HepG2 (cell line): ENCODE measurements around the gene PPP1R15A. TPM values are rescaled to one million over a fixed set of nuclear protein-coding genes. Genes with fewer than 3 reads are reported as not detected.

ENCODE experiments used
- ATAC-seq: fragments of 200-7000 bp; cut with Tn5 transposase; 3 replicates; pipeline ENCODE4 v1.9.1; 2020; ENCODE audit warnings: mild to moderate bottlenecking, moderate library complexity
- BruUV-seq: library from RNA; stranded (reverse); fragments of 400-500 nt; replicated peaks from 2 replicates; lab custom pipeline; 2021; lab: Mats Ljungman, UMichigan
- CTCF ChIA-PET: fragments of 300-600 bp; formaldehyde crosslinking; extraction: SDS; loops from one replicate; lab custom pipeline; 2021; ENCODE audit warnings: low total read pairs, inconsistent platforms, low intra/inter-chr PET ratio; lab: Yijun Ruan, JAX
- POLR2A ChIA-PET: fragments of 350-600 bp; sonication (Branson Sonifier 250); formaldehyde crosslinking; loops from one replicate; lab custom pipeline; 2020; ENCODE audit warnings: antibody characterized with exemption, inconsistent platforms; lab: Yijun Ruan, JAX
- DNase-seq: peaks from one replicate; pipeline ENCODE4 v3.0.0-alpha.2; 2015; ENCODE audit warnings: low spot score
- FAIRE-seq: peaks from 3 replicates; lab custom pipeline; 2011; peaks lifted over from hg19 to GRCh38; lab: Jason Lieb, UNC
- H2AFZ ChIP-seq: one replicate; pipeline ENCODE4 v1.6.1; 2011; ENCODE audit warnings: low read length, inconsistent platforms
- H3K27ac ChIP-seq: fragments of 300-600 bp; 3 replicates; pipeline ENCODE4 v1.8.0; 2011; ENCODE audit warnings: mixed run types, mild to moderate bottlenecking, mixed read lengths, low read length, inconsistent platforms; ENCODE audit not compliant: insufficient read depth; ENCODE audit errors: extremely low read length
- H3K27me3 ChIP-seq, 2 experiments: fragments of 200-600 bp in 1 of 2; 2 replicates in 1 of 2; 3 replicates in 1 of 2; pipeline versions ENCODE4 v1.6.0 to v1.8.0; 2011; ENCODE audit warnings: low read length in 2 of 2, mild to moderate bottlenecking in 2 of 2, moderate library complexity in 2 of 2, inconsistent platforms in 1 of 2; ENCODE audit not compliant: insufficient read depth in 2 of 2, control insufficient read depth in 1 of 2
- H3K36me3 ChIP-seq, 2 experiments: fragments of 200-600 bp in 1 of 2; replicated peaks in 1 of 2; 2 replicates in 1 of 2; 3 replicates in 1 of 2; pipeline versions ENCODE4 v1.5.1 to v1.8.0; 2011; ENCODE audit warnings: low read length in 2 of 2, inconsistent platforms in 1 of 2; ENCODE audit not compliant: insufficient read depth in 2 of 2, control insufficient read depth in 1 of 2
- H3K4me1 ChIP-seq: 2 replicates; pipeline ENCODE4 v1.5.1; 2012; ENCODE audit warnings: low read length, inconsistent platforms; ENCODE audit not compliant: insufficient read depth
- H3K4me2 ChIP-seq: 2 replicates; pipeline ENCODE4 v1.6.0; 2011; ENCODE audit warnings: low read depth, low read length, inconsistent platforms
- H3K4me3 ChIP-seq, 3 experiments: fragments of 200-600 bp in 1 of 3; sonication (generic), shearing (Covaris generic) in 1 of 3; replicated peaks in 1 of 3; 2 replicates each; pipeline ENCODE4 v1.5.1; 2011 to 2016; ENCODE audit warnings: low read length in 3 of 3, inconsistent platforms in 2 of 3, low read depth in 2 of 3, mild to moderate bottlenecking in 2 of 3, control low read depth in 1 of 3, mixed read lengths in 1 of 3; ENCODE audit not compliant: insufficient read depth in 1 of 3
- H3K79me2 ChIP-seq: one replicate; pipeline ENCODE4 v1.6.1; 2011; ENCODE audit warnings: low read length, inconsistent platforms; ENCODE audit not compliant: insufficient read depth
- H3K9ac ChIP-seq: 2 replicates; pipeline ENCODE4 v1.6.0; 2011; ENCODE audit warnings: mild to moderate bottlenecking, low read depth, low read length, inconsistent platforms; ENCODE audit not compliant: insufficient read depth
- H3K9me3 ChIP-seq: 2 replicates; pipeline ENCODE4 v1.5.1; 2012; ENCODE audit warnings: mild to moderate bottlenecking, low read length
- H4K20me1 ChIP-seq: 2 replicates; pipeline ENCODE4 v1.6.0; 2011; ENCODE audit warnings: inconsistent platforms, mild to moderate bottlenecking, low read length, moderate library complexity; ENCODE audit not compliant: insufficient read depth
- ARID2 ChIP-seq: sonication (generic); formaldehyde crosslinking; IDR thresholded peaks from 2 replicates; pipeline ENCODE4 v1.8.1; 2022; ENCODE audit warnings: mild to moderate bottlenecking, missing genetic modification reagents, borderline replicate concordance
- MZF1 ChIP-seq: sonication (generic); formaldehyde crosslinking; IDR thresholded peaks from 2 replicates; pipeline ENCODE4 v1.8.1; 2023; ENCODE audit warnings: mild to moderate bottlenecking, missing genetic modification reagents, borderline replicate concordance
- NFYB ChIP-seq: sonication (generic); formaldehyde crosslinking; IDR thresholded peaks from 2 replicates; pipeline ENCODE4 v1.4.0; 2020; ENCODE audit warnings: missing genetic modification reagents
- SOX6 ChIP-seq, 2 experiments: fragments of 450-650 bp in 1 of 2; sonication (generic) in 1 of 2; formaldehyde crosslinking in 1 of 2; IDR thresholded peaks; 2 replicates each; pipeline versions ENCODE4 v1.4.0 to v1.6.1; 2017 to 2020; ENCODE audit warnings: antibody characterized with exemption in 1 of 2, mild to moderate bottlenecking in 1 of 2, missing genetic modification reagents in 1 of 2
- STAG1 ChIP-seq: sonication (generic); formaldehyde crosslinking; IDR thresholded peaks from 2 replicates; pipeline ENCODE4 v1.4.0; 2020; ENCODE audit warnings: missing genetic modification reagents
- ZC3H4 ChIP-seq: sonication (generic); formaldehyde crosslinking; IDR thresholded peaks from 2 replicates; pipeline ENCODE4 v1.4.0; 2020; ENCODE audit warnings: missing genetic modification reagents, borderline replicate concordance
- ZNF232 ChIP-seq: sonication (generic); formaldehyde crosslinking; IDR thresholded peaks from 2 replicates; pipeline ENCODE4 v1.4.0; 2020; ENCODE audit warnings: missing genetic modification reagents, borderline replicate concordance
- ZNF335 ChIP-seq: sonication (generic); formaldehyde crosslinking; IDR thresholded peaks from 2 replicates; pipeline ENCODE4 v1.4.0; 2020; ENCODE audit warnings: missing genetic modification reagents
- ZNF33B ChIP-seq: sonication (generic); formaldehyde crosslinking; IDR thresholded peaks from 2 replicates; pipeline ENCODE4 v1.5.1; 2020; ENCODE audit warnings: mild to moderate bottlenecking, missing genetic modification reagents
- ZSCAN20 ChIP-seq: sonication (generic); formaldehyde crosslinking; IDR thresholded peaks from 2 replicates; pipeline ENCODE4 v1.4.0; 2020; ENCODE audit warnings: missing genetic modification reagents, mild to moderate bottlenecking, borderline replicate concordance
- WGBS: methylation state at CpG from one replicate; pipeline ENCODE4 v1.1.6; 2017; ENCODE audit warnings: low lambda C conversion rate; 5-methylcytosine and 5-hydroxymethylcytosine counted together
- in situ Hi-C: cut with HindIII; loops from 2 replicates; pipeline ENCODE4 v1.10.0; 2017; ENCODE audit warnings: low pct_unique_long_range_greater_than_20kb; ENCODE audit not compliant: extremely low pct_ligation_motif_present
- intact Hi-C: fragments of 100-400 bp; cut with micrococcal nuclease; formaldehyde crosslinking; loops from one replicate; pipeline ENCODE4 v1.10.0; 2022; ENCODE audit not compliant: unreplicated experiment
- polyA plus RNA-seq, 8 experiments: library from polyadenylated mRNA; depleted of rRNA in 3 of 8; stranded (reverse) in 7 of 8; unstranded in 1 of 8; fragments of >200 nt; fragmentation: Illumina TruSeq in 4 of 8; extraction: Trizol in 4 of 8; gene quantifications; 2 replicates each; pipeline versions ENCODE4 v1.2.1 to v1.2.3, GENCODE V29; 2011 to 2016; ENCODE audit warnings: low read depth in 4 of 8, missing spikeins in 1 of 8, mixed read lengths in 1 of 8; ENCODE audit not compliant: insufficient read depth in 1 of 8
- total RNA-seq, 5 experiments: library from RNA; depleted of rRNA; stranded (reverse); fragments of >200 nt; fragmentation: Illumina TruSeq; extraction: Trizol; gene quantifications; 2 replicates each; pipeline ENCODE4 v1.2.3, GENCODE V29; 2016; ENCODE audit warnings: low read depth in 1 of 5
- TF ChIP-seq, protein P1 (sequence below): sonication (generic); formaldehyde crosslinking; IDR thresholded peaks from 2 replicates; pipeline ENCODE4 v1.4.0; 2020; ENCODE audit warnings: missing genetic modification reagents
- TF ChIP-seq, protein P2 (sequence below): sonication (generic); formaldehyde crosslinking; IDR thresholded peaks from 2 replicates; pipeline ENCODE4 v1.5.0; 2020; ENCODE audit warnings: missing genetic modification reagents
- TF ChIP-seq, protein P3 (sequence below): sonication (generic); formaldehyde crosslinking; IDR thresholded peaks from 2 replicates; pipeline ENCODE4 v1.8.1; 2023; ENCODE audit warnings: mild to moderate bottlenecking, missing genetic modification reagents

The PPP1R15A gene
- total and polyA plus RNA-seq, 2 of the 13 experiments (the other 11 are each of a cell fraction or from before 2014, with no cell fraction given) = 15.6 to 18.5 TPM

DNA sequence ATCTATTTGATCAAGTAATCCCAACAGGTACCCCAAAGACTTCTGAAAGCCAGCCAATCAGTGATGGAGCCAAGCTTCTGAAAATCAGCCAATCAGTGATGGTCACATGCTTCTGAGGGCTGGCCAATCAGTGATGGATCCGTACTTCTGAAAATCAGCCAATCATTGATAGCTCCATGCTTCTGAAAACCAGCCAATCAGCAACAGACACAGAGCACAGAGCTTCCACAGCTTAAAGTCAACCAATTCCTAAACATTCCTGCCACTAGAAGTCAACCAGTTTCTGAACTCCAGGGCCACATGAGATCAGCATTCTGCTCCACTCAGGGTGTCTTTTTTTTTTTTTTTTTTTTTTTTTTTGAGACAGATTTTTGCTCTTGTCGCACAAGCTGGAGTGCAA is 27.7 kb upstream of the PPP1R15A start (continued):
- TF ChIP-seq, protein P1, sequence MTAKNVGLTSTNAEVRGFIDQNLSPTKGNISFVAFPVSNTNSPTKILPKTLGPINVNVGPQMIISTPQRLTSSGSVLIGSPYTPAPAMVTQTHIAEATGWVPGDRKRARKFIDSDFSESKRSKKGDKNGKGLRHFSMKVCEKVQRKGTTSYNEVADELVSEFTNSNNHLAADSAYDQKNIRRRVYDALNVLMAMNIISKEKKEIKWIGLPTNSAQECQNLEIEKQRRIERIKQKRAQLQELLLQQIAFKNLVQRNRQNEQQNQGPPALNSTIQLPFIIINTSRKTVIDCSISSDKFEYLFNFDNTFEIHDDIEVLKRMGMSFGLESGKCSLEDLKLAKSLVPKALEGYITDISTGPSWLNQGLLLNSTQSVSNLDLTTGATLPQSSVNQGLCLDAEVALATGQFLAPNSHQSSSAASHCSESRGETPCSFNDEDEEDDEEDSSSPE (CRISPR knock-in tag) = no peak
- TF ChIP-seq STAG1 (peak; percentile 13; the same call in 1 of the 2 replicates), MZF1 (CRISPR knock-in tag) (no peak), NFYB (CRISPR knock-in tag) (peak; percentile 69)

DNA sequence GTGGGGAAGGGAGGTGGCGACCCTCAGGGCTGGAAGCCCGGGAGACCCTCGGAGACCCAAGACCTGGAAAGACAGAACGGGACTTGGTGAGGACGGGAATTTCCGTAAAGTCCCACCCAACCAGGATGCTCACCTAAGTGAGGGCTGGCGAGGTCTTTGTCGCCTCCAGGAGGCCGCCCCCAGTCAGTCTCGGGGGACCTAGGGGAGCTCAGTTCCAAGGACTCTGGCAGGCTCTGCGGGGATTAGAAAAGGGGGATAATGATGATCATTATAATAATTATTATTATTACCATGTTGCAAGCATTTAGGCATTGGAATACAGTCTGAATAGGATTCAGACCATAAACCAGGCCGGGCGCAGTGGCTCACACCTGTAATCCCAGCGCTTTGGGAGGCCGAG is 26.8 kb upstream of the PPP1R15A start:
- POLR2A ChIA-PET = interaction anchor here (1.3 kb wide), 1 partner anchor 119 kb away, joined by 6 read pairs; no protein-coding TSS in a partner anchor

More for the DNA sequence above, 26.8 kb upstream of the PPP1R15A start:
- no peak for FAIRE-seq
- Histone ChIP-seq H3K27ac (no peak overlapping the region), H3K27me3 (no peaks in the 10 kb centered on the region), H3K36me3 (peaks cover 0 to 5% of the 10 kb centered on the region in 2 experiments; a peak in 2 of 5 replicates), H2AFZ (no peak overlapping the region), H3K79me2 (no peaks in the 10 kb centered on the region), H4K20me1 (no peaks in the 10 kb centered on the region), H3K4me2 (no peak overlapping the region), H3K4me1 (peaks cover 6% of the 10 kb centered on the region), H3K4me3 (no peak overlapping the region), H3K9me3 (no peaks in the 10 kb centered on the region), H3K9ac (no peak overlapping the region)
- intact Hi-C loops = no loop called here
- BruUV-seq = no TSS peak
- in situ Hi-C loops = no loop called here
- TF ChIP-seq ZSCAN20 (CRISPR knock-in tag) = no peak
- no peak for TF ChIP-seq ARID2
- no peak for TF ChIP-seq ZNF33B (CRISPR knock-in tag)
- no peak for TF ChIP-seq ZNF232 (CRISPR knock-in tag)
- no peak for TF ChIP-seq SOX6 (IDR thresholded peaks at IDR 0.05)
- TF ChIP-seq SOX6 (CRISPR knock-in tag; IDR thresholded peaks at IDR 0.05) = no peak
- no peak for TF ChIP-seq ZNF335 (CRISPR knock-in tag)
- TF ChIP-seq, protein P2, sequence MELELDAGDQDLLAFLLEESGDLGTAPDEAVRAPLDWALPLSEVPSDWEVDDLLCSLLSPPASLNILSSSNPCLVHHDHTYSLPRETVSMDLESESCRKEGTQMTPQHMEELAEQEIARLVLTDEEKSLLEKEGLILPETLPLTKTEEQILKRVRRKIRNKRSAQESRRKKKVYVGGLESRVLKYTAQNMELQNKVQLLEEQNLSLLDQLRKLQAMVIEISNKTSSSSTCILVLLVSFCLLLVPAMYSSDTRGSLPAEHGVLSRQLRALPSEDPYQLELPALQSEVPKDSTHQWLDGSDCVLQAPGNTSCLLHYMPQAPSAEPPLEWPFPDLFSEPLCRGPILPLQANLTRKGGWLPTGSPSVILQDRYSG = no peak
- TF ChIP-seq, protein P3, sequence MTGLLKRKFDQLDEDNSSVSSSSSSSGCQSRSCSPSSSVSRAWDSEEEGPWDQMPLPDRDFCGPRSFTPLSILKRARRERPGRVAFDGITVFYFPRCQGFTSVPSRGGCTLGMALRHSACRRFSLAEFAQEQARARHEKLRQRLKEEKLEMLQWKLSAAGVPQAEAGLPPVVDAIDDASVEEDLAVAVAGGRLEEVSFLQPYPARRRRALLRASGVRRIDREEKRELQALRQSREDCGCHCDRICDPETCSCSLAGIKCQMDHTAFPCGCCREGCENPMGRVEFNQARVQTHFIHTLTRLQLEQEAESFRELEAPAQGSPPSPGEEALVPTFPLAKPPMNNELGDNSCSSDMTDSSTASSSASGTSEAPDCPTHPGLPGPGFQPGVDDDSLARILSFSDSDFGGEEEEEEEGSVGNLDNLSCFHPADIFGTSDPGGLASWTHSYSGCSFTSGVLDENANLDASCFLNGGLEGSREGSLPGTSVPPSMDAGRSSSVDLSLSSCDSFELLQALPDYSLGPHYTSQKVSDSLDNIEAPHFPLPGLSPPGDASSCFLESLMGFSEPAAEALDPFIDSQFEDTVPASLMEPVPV = no peak
- no peak for TF ChIP-seq ZC3H4 (CRISPR knock-in tag)
- CTCF ChIA-PET = no interaction called here
- no peak for ATAC-seq
- no peak for DNase-seq
- WGBS = 97% methylated on average over 15 of the region's 15 CpGs
